Stimulated activated CD4-positive, alpha-beta T cell treated with anti-CD3 and anti-CD28 coated beads, Interleukin-15, amount 100 ng/mL, for 24 hours (primary cell): ENCODE measurements around the gene SERINC1.
"Not testable (repeated sequence)": the region's sequence is repeated elsewhere in the genome, so short reads cannot be mapped to it uniquely, and the experiment has no call there.

Experiments
- DNase-seq: peaks from one replicate; pipeline ENCODE4 v3.0.0-alpha.2; 2020

The SERINC1 gene

DNA sequence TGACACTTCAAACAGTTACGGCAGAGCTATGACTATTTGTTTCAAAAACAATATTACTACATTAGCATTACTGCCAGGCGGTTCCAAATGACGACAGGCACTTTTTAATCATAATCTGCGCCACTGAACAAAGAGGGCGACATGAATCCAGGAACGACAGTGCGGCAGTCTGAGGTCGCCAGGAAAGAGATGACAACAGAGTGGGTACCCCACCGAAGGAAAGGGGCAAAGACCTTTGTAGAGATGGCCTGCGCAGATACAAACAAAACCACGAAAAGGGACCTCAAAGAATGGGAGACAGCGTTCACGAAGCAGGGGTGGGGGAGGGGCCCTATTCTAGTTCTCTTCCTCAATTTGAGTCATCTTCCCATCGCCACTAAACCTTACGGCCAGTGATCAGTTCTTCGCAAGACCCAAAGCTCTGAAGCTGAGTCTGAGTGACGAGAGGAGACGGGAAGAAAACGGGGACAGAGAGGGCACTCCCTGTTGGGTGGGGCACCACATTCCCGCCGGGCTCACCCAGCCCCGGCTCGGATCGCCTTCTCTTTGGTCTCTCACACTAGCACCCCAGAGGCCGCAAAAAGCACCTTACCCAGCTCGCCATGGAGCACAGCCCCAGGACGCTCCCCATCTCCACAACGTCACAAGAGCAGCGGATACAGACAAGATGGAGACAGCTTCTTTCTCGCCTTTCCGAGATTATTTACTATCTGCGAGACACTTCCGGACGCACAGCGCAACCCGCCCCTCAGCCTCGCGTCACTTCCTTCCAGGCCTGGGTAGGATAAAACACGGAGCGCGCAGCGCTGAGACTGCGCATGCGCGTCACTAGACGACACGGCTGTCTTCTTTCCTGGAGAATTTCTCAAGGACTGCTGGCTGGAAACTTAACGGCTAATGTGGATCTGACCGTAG lies at the start of gene SERINC1:
TSS of gene SERINC1 (minus strand) at position 701 of the 915 bp plus-strand sequence. CDS start at position 631, 70 bp downstream.
- DNase-seq: peak; percentile 93

GRCh38 chr6:122511193-122511924 lies 39.8 kb upstream of the SERINC1 start:
- no peak for DNase-seq

- DNase-seq: not testable (repeated sequence)
Measured at GRCh38 chr6:122505170-122505569, 33.6 kb upstream of the SERINC1 start.

DNA sequence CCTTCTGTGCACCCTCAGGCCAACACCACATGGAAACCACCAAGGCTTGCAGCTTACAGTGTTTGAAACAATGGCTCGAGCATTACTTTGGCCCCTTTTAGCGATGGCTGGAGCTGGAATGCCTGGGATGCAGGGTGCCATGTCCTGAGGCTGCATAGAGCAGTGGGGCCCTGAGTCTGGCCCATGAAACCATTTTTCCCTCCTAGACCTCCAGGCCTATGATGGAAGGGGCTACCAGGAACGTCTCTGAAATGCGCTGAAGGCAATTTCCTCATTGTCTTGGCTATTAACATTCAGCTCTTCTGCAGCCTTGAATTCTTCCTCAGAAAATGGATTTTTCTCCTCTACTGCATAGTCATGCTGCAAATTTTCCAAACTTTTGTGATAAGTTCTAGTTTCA lies 29.9 kb upstream of the SERINC1 start:
- DNase-seq: no peak

DNA sequence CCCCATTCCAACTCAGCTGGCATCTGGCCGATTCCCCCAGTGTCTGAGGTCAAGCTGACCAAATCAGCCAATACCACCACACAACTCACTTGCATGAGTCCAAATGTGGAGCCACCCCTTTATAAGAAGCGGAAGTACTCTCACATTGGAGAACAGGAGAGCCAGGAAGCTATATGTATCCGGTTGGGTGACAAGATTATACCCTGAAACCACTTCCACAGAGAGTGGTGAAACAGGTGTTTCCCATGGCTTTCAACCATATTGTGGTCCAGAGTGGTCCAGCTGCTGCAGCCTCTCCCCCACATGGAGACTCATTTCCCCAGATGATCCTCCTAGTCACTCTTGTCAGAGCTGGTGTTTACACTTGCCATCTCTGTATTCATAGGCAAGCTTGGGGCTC lies 24.0 kb upstream of the SERINC1 start:
- no peak for DNase-seq

DNA sequence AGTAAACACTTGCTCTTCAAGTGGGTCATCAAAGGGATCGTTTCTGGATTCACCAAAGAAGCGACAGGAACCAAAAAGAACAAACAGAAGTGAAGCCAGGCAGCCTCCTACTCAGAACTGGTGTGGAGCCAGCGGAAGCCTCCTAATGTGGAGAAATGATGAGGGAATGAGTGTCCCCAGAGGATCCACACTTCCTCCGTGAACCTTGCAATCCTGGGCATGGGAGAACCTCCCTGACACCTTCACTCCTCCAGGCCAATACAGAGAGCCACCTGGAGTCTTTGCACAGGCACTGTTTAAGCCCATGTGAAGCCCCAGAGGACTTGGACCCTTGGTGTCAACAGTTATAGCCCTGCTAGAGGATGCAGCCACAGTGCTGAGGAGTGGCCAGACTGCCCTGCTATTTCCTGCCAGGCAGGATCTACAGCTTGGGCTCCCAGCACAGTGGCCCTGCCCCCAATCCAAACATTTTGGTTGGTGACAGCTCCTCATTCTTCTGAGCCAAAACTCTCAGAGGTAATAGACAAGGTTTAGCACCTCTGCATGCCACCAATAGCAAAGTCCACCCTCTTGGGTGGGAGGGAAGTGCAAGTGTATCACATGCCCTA lies 23.2 kb upstream of the SERINC1 start:
- DNase-seq: no peak

- peak; percentile 73 for DNase-seq
Measured at GRCh38 chr6:122491919-122492555, 20.4 kb upstream of the SERINC1 start.

- DNase-seq: no peak
Measured at GRCh38 chr6:122490607-122491006, 19.0 kb upstream of the SERINC1 start.

DNA sequence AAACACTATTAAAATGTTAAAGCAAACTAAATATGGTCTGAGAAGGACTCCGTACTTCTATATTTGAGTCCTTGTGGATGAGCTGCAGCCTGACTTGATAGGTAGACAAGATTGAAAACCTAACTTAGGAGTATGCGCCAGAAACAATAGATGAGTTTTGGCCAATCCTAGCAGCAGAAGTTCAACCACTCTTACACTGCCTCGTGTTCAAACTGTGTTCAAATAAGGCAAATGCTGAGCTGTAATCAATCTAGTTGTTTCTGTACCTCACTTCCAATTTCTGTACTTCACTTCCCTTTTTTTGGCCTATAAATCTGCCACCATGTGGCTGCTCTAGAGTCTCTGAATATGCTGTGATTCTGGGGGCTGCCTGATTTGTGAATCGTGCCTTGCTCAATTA lies 13.2 kb upstream of the SERINC1 start:
- no peak for DNase-seq

DNA sequence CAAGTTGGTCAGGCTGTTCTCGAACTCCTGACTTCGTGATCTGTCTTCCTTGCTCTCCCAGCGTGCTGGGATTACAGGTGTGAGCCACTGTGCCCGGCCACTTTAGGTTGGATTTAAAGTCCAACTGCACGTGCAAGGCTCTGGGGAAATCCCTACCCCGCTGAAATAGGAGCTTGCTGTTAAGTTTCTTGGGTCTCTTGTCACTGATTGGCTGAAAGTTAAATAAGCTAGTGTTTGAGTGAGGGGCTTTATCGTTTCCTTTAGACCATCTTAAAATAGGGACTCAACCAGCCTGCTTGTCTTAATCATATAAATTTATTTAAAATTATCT lies 11.1 kb upstream of the SERINC1 start:
- DNase-seq: no peak

GRCh38 chr6:122476131-122476530 lies 4.5 kb upstream of the SERINC1 start:
- no peak for DNase-seq

- no peak for DNase-seq
Measured at GRCh38 chr6:122472022-122472340, 374 bp upstream of the SERINC1 start.

- no peak for DNase-seq
Measured at GRCh38 chr6:122461885-122462284, 9.7 kb downstream of the SERINC1 start.

GRCh38 chr6:122459865-122460416 lies 11.7 kb downstream of the SERINC1 start:
- not testable (repeated sequence) for DNase-seq

- no peak for DNase-seq
Measured at GRCh38 chr6:122459240-122459639, 12.4 kb downstream of the SERINC1 start.

- no peak for DNase-seq
Measured at GRCh38 chr6:122458087-122458486, 13.5 kb downstream of the SERINC1 start.

DNA sequence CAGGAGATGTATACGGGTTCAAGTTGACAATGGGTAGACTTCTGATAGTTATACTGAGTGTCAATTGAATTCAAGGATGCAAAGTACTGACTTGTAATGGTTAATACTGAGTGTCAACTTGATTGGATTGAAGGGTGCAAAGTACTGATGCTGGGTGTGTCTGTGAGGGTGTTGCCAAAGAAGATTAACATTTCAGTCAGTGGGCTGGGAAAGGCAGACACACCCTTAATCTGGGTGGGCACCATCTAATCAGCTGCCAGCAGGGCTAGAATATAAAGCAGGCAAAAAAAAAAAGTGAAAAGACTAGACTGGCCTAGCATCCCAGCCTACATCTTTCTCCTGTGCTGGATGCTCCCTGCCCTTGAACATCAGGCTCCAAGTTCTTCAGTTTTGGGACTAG lies 16.5 kb downstream of the SERINC1 start:
- DNase-seq: not testable (repeated sequence)

DNA sequence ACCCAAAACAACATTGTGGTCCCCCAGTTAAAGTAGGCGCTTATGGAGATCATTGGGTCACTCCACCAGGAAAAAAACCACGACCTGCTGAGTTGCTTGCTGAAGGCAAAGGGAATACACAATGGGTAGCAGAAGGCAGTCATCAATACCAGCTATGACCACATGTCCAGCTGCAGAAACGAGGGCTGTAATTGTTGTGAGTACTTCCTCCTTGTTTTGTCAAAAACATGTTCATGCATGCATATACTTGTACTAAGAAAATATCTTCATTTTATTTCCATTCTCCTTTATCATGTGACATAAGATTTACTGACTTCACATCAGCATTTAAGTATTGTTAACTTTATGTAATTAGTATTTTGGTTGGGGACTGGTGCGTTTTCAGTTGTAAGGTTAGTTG lies 16.9 kb downstream of the SERINC1 start:
- no peak for DNase-seq

DNA sequence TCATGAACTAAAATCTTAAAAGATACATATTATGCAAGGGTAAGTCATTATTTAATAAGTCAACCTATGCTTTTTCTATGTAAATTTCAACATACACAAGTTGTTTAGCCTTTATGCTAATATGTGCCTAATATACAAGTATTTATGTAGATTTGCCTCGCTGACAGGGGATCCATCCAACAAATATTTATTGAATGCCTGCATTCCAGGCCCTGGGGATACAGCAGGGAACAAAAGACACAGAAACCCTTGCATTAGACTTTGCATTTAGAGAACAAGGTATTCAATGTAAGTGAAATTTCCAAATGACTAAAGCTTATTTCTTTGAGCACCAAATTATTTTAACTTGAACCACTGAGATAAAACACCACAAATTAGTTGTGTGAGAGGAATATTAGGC lies 19.1 kb downstream of the SERINC1 start:
- DNase-seq: no peak

DNA sequence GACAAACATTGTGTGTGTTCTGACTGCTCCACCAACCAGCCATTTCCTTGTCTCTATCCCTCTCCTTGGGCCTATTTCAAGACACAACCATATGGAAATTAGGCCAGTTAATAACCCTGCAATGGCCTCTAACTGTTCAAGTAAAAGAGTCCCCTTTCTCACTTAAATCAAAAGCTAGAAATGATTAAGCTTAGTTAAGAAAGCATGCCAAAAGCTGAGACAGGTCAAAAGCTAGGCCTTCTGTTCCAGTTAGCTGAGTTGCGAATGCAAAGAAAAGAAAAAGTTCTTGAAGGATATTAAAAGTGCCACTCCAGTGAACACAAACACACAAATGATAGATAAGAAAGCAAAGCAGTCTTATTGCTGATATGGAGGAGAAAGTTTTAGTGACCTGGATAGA lies 22.5 kb downstream of the SERINC1 start:
- no peak for DNase-seq

DNA sequence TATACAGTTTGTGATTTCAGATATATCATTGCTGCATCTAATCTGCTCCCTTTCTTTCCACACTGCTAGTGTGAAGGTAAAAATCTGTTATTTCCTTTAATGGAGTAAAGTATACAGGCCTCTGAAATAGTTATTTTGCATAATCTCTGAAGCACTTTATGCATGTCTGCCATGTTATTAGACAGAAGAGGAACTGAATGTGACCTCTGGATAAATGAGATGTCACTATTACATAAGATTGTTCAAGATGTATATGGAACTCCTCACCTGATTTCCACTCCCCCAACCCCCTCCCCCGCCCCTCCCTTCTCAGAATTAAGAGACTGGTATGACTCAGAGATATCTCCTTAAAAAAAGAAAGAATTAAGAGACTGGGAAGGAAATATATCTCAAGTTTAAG lies 26.3 kb downstream of the SERINC1 start:
- no peak for DNase-seq

DNA sequence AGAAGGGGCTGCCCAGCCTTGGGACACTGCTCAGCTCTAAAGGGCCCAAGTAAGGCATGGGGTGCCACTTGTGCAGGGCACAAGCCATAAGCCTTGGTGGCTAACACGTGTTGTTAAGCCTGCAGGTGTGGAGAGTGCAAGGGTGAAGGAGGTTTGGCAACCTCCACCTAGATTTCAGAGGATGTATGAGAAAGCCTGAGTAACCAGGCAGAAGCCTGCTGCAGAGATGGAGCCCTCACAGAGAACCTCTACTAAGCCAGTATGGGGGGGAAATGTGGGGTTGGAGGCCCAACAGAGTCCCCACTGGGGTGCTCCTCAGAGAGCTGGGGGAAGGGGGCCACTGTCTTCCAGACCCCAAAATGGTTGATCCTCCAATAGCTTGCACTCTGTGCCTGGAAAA lies 32.6 kb downstream of the SERINC1 start:
- DNase-seq: no peak

- no peak for DNase-seq
Measured at GRCh38 chr6:122432816-122433215, 38.8 kb downstream of the SERINC1 start.
